ENCODE data around the gene EPB41L4B.

EPB41L4B gene

GRCh38 chr9:109270441-109270840, 50.4 kb downstream of the EPB41L4B start:
- H3K4me3 ChIP-seq (ENCODE audit: low read depth, low read length) = no peak overlapping the region
- TF ChIP-seq, protein P1, sequence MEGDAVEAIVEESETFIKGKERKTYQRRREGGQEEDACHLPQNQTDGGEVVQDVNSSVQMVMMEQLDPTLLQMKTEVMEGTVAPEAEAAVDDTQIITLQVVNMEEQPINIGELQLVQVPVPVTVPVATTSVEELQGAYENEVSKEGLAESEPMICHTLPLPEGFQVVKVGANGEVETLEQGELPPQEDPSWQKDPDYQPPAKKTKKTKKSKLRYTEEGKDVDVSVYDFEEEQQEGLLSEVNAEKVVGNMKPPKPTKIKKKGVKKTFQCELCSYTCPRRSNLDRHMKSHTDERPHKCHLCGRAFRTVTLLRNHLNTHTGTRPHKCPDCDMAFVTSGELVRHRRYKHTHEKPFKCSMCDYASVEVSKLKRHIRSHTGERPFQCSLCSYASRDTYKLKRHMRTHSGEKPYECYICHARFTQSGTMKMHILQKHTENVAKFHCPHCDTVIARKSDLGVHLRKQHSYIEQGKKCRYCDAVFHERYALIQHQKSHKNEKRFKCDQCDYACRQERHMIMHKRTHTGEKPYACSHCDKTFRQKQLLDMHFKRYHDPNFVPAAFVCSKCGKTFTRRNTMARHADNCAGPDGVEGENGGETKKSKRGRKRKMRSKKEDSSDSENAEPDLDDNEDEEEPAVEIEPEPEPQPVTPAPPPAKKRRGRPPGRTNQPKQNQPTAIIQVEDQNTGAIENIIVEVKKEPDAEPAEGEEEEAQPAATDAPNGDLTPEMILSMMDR (IDR thresholded peaks at IDR 0.05; ENCODE audit: low read depth, low read length) = no peak

DNA sequence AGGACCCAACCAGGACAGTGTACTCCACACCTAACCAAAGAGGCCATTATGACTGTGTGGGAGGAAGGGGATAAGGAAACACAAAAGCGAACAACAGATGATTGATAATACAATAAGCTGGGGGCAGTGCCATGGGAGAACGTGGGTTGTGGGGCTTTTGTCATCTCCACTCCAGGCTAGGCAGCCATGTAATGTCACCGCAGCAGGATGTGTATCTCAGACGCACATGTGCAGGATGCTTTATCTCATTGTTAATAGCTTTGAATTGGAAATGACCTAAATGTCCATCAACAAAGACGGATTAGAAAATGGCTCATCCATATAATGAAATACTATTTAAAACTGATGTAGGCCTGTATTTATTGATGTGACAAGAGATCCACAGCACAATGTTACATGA, 51.0 kb downstream of the EPB41L4B start:
- H3K4me3 ChIP-seq (ENCODE audit: low read depth, low read length) = no peak overlapping the region
- TF ChIP-seq, protein P1 (IDR thresholded peaks at IDR 0.05; ENCODE audit: low read depth, low read length) = no peak

GRCh38 chr9:109269081-109269480, 51.8 kb downstream of the EPB41L4B start:
- no peak overlapping the region for H3K4me3 ChIP-seq (ENCODE audit: low read depth, low read length)
- TF ChIP-seq, protein P1 (IDR thresholded peaks at IDR 0.05; ENCODE audit: low read depth, low read length) = no peak

DNA sequence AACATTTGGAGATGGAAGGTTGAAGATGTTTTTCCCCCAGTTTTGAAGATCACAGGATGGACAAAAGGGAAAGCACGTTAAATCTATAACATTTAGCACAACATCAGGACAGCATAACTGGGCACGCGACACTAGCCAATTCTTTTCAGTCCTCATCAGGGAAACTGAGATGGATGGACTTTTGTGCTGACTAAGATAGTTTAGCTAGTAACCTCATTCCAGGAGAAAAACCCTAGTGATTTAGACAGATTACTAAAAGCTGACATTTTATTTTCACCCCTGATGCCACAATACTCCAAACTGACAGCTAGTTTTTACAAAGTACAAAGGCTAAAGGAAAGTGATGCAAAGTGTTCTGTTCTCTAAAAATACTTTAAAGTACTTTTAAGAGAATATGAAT, 53.3 kb downstream of the EPB41L4B start:
- no peak overlapping the region for H3K4me3 ChIP-seq (ENCODE audit: low read depth, low read length)
- TF ChIP-seq, protein P1 (IDR thresholded peaks at IDR 0.05; ENCODE audit: low read depth, low read length) = no peak

DNA sequence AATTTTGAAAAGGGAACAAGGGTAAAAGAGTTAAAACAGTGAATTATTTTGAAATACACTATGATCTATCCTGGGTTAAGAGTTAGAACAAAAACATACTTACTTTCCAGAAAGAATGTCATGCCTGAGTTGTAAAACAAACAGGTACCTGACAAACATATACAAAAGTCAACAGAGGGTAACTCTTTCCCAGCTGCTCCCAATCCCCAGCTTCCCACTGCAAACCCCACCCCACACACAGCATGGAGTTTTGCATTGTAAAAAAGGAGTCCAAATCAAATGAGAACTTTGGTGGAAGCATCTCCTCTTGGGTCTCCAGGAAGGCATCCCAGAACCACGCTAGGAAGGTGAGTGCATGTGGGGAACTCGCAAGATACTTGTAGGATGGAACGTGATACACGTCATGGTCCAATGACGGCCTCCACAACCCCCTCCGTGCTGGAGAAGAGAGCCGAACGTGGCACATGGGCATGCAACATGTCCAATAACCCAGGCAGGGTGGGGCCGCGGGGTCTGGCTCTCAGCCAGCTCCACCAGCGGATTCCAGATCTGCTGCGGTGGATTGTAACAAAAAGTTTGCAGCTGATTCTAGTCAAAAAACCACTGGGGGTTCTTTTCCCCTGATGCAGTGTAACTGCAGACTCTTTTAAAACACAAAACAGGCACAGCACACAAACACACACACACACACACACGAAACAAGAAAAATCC, 55.8 kb downstream of the EPB41L4B start:
- H3K4me3 ChIP-seq (ENCODE audit: low read depth, low read length) = no peak overlapping the region
- TF ChIP-seq, protein P1 (IDR thresholded peaks at IDR 0.05; ENCODE audit: low read depth, low read length) = no peak

DNA sequence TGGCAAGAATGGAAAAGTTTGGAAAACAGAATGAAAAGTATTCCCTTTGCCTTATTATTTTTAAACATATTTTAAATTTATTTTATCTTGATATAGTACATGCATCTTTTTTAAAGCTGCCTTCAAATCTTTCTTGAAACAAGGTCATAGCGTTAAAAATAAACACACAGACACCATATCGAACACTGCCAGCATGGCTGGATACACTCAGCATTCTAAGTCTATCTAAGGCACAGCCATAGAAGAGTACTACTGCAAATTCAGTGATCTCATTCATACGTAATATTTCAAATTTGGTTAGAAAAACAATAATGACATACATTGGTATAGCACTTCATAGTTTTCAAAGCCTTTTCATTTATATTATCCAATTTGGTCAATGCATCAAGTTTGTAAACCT, 57.5 kb downstream of the EPB41L4B start:
- TF ChIP-seq, protein P1 (IDR thresholded peaks at IDR 0.05; ENCODE audit: low read depth, low read length) = no peak
- H3K4me3 ChIP-seq (ENCODE audit: low read depth, low read length) = no peak overlapping the region

GRCh38 chr9:109258481-109259302, 62.2 kb downstream of the EPB41L4B start:
- TF ChIP-seq, protein P1 (IDR thresholded peaks at IDR 0.05; ENCODE audit: low read depth, low read length) = no peak
- no peak overlapping the region for H3K4me3 ChIP-seq (ENCODE audit: low read depth, low read length)
